Measurements from ENCODE around the gene SFSWAP.

SFSWAP gene

GRCh38 chr12:131766382-131767107, 55.7 kb downstream of the SFSWAP start:
- H3K4me3 ChIP-seq (replicated peaks; ENCODE audit: low read depth, low read length): no peak overlapping the region

GRCh38 chr12:131770120-131770519, 59.2 kb downstream of the SFSWAP start:
- DNase-seq (ENCODE audit: extremely low read depth, insufficient read length): no peak
- H3K27me3 ChIP-seq (replicated peaks; ENCODE audit: control insufficient read depth, insufficient read depth, low read length): no peaks in the 10 kb centered on the region
- TF ChIP-seq CTCF (IDR thresholded peaks at IDR 0.05; ENCODE audit: insufficient read depth, low read length, poor library complexity, severe bottlenecking): no peak
- no peak overlapping the region for H3K4me3 ChIP-seq (replicated peaks; ENCODE audit: low read depth, low read length)
- peaks cover 19% of the 10 kb centered on the region for H3K36me3 ChIP-seq (ENCODE audit: control insufficient read depth, insufficient read depth, low read length)

More at GRCh38 chr12:131766382-131767107, 55.7 kb downstream of the SFSWAP start:
- TF ChIP-seq CTCF (IDR thresholded peaks at IDR 0.05; ENCODE audit: insufficient read depth, low read length, poor library complexity, severe bottlenecking): no peak
- H3K36me3 ChIP-seq (ENCODE audit: control insufficient read depth, insufficient read depth, low read length): peaks cover 23% of the 10 kb centered on the region
- no peak for DNase-seq (ENCODE audit: extremely low read depth, insufficient read length)
- H3K27me3 ChIP-seq (replicated peaks; ENCODE audit: control insufficient read depth, insufficient read depth, low read length): no peaks in the 10 kb centered on the region

- TF ChIP-seq CTCF (IDR thresholded peaks at IDR 0.05; ENCODE audit: insufficient read depth, low read length, poor library complexity, severe bottlenecking): no peak
- Histone ChIP-seq H3K36me3 (ENCODE audit: control insufficient read depth, insufficient read depth, low read length) (peaks cover 15% of the 10 kb centered on the region), H3K4me3 (replicated peaks; ENCODE audit: low read depth, low read length) (no peak overlapping the region), H3K27me3 (replicated peaks; ENCODE audit: control insufficient read depth, insufficient read depth, low read length) (no peaks in the 10 kb centered on the region)
- DNase-seq (ENCODE audit: extremely low read depth, insufficient read length): no peak
Observed at GRCh38 chr12:131771965-131772364, 61.1 kb downstream of the SFSWAP start.

GRCh38 chr12:131773582-131774221, 62.8 kb downstream of the SFSWAP start:
- peak; percentile 77 for DNase-seq (ENCODE audit: extremely low read depth, insufficient read length)
- peaks cover 10% of the 10 kb centered on the region for H3K36me3 ChIP-seq (ENCODE audit: control insufficient read depth, insufficient read depth, low read length)
- H3K27me3 ChIP-seq (replicated peaks; ENCODE audit: control insufficient read depth, insufficient read depth, low read length): no peaks in the 10 kb centered on the region
- no peak for TF ChIP-seq CTCF (IDR thresholded peaks at IDR 0.05; ENCODE audit: insufficient read depth, low read length, poor library complexity, severe bottlenecking)
- no peak overlapping the region; the same call in 1 of the 2 replicates for H3K4me3 ChIP-seq (replicated peaks; ENCODE audit: low read depth, low read length)

- no peaks in the 10 kb centered on the region for H3K27me3 ChIP-seq (replicated peaks; ENCODE audit: control insufficient read depth, insufficient read depth, low read length)
- no peak overlapping the region for H3K4me3 ChIP-seq (replicated peaks; ENCODE audit: low read depth, low read length)
- TF ChIP-seq CTCF (IDR thresholded peaks at IDR 0.05; ENCODE audit: insufficient read depth, low read length, poor library complexity, severe bottlenecking): no peak
- peaks cover 10% of the 10 kb centered on the region for H3K36me3 ChIP-seq (ENCODE audit: control insufficient read depth, insufficient read depth, low read length)
- no peak for DNase-seq (ENCODE audit: extremely low read depth, insufficient read length)
Observed at GRCh38 chr12:131774576-131775391, 63.9 kb downstream of the SFSWAP start.

Measured in GM06990 (cell line).